DMS 273 treated with DMSO at 0.1 percent for 48 hours (cell line): ENCODE data around the gene CCDC74B.
A peak's percentile ranks its signal among the peaks of the same experiment; 100 is the strongest.
"Not testable (repeated sequence)": the region's sequence is repeated elsewhere in the genome, so short reads cannot be mapped to it uniquely, and the experiment has no call there.

Source experiments
- DNase-seq: peaks from one replicate; lab custom pipeline; 2025; lab: John Stamatoyannopoulos, UW

Gene CCDC74B

DNA sequence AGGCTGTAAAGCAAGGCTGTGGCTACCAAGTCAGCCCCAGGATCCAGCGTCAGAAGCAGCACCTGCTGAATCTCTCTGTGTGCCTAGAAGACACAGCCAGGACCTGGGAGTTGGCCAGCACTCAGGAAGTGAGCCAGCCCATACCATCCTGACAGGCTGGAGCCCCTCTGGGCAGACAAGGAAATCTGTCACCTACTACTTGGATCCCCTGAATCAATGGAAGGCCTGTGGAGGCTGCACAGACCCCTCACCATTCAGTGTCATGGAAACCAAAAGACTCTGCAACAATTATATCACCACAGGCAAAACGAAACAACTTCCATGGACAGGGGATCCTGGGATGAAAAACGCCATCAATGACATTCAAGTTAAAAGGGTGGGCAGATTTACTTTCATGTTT, 21.7 kb upstream of the CCDC74B start:
- not testable (repeated sequence) for DNase-seq

DNA sequence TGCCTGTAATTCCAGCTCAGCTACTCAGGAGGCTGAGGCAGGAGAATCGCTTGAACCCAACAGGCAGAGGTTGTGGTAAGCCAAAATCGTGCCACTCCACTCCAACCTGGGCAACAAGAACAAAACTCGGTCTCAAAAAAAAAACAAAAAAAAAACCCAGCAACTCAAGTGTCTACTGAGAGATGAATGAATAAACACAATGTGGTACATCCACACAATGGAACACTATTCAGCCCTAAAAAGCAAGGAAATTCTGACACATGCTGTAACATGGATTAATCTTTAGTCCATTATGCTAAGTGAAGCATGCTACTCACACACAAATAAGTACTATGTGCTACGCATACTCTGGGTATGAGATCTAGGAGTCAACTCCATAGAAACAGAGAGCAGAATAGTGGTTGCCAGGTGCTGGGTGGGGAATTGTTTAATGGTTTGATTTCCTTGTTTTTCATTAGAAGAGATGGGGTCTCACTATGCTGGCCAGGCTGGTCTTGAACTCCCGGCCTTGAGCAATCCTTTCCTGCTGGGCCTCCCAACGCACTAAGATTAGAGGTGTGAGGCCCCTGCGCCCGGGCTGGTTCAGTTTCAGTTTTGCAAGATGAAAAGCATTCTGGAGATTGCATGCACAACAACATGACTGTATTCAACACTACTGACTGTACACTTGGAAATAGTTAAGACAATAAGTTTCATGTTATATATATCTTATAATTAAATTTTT, 20.5 kb upstream of the CCDC74B start:
- DNase-seq: no peak

DNA sequence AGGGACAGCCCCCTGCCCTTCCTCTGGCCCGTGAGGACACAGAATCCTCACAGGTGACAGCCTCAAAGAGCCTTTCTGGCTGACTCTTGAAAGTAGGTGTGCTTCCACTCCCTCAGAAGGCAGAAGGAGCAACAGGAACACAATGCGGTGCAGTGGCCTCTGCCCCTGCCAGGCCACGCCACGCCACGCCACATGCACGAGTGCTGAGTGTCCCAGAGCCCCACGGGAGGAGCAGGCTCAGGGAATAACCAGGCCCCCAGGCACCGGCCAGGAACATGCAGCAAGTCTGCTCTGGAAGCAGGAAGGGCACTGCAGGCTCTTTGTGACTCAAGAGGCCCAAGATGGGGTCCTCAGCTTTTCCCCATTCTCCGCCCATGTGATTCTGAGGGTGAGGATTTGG, 18.1 kb upstream of the CCDC74B start:
- no peak for DNase-seq

DNA sequence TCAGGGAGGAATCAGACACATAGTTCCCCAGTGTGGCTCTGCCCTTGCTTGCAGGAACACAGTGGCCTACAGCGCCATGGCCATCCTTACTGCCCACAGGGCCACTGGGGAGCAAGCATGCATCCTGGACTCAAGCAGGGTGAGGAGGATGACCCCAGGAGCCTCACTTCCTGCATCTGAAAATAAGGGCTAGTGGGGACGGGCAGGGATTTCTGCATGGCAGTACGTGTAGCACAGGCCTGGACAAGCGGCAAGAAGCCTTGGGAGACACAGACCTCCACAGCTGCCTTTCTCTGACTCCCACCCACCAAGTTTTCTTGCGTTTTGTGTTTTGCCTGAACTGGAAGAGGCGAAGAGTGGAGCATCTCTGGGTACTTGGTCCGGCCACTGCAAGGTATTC, 17.6 kb upstream of the CCDC74B start:
- not testable (repeated sequence) for DNase-seq

GRCh38 chr2:130160838-130161705, 16.2 kb upstream of the CCDC74B start:
- DNase-seq: not testable (repeated sequence)

DNA sequence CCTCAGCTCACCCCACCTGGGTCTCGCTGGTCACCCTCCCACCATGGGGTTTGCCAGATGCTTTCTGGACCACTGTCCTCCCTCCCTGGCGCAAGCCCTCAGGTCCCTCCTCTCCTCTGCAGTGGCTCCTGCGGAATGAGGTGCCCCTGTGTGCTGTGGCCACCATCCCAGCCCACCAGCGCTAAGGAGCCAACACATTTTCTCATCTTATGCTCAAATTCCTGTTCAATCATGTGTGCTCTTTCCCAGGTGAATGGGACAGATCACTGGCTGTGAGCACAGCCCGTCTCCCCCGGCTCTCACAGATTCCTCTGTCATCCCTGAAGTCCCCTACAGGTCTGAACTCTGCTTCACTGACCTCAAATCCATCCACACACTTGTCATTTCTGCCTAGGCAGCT, 15.2 kb upstream of the CCDC74B start:
- no peak for DNase-seq

DNA sequence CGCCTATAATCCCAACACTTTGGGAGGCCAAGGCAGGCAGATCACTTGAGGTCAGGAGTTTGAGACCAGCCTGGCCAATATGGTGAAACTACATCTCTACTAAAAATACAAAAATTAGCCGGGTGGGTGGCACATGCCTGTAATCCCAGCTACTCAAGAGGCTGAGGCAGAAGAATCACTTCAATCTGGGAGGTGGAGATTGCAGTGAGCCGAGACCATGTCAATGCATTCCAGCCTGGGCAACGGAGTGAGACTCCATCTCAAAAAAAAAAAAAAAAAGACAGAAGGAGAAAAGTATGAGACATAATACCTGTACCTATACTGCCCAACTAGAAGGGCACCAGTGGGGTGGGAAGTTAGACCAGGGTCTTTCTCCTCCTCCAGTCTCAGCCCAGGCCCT, 14.5 kb upstream of the CCDC74B start:
- DNase-seq: not testable (repeated sequence)

- DNase-seq: no peak
Measured at GRCh38 chr2:130158631-130159030, 13.7 kb upstream of the CCDC74B start.

GRCh38 chr2:130157825-130158514, 13.1 kb upstream of the CCDC74B start:
- not testable (repeated sequence) for DNase-seq

DNA sequence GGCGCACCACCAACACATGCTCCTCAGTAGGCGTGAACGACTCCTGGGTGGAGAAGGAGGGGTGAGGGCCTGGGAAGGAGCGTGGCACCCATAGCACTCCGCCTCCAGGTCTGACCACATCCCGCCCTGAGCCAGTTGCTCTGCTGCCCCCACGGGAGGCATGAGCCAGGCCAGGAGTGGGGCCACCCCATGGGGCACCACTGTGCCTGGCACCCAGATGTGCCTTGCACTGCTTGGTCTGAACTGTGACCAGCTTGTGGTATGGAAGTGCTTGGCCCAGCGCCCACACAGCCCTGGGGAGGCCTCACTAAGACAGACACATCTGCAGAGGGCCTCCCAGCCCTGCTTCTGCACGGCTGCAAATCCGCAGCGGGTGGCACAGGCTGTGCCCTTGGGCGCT, 12.4 kb upstream of the CCDC74B start:
- not testable (repeated sequence) for DNase-seq

DNA sequence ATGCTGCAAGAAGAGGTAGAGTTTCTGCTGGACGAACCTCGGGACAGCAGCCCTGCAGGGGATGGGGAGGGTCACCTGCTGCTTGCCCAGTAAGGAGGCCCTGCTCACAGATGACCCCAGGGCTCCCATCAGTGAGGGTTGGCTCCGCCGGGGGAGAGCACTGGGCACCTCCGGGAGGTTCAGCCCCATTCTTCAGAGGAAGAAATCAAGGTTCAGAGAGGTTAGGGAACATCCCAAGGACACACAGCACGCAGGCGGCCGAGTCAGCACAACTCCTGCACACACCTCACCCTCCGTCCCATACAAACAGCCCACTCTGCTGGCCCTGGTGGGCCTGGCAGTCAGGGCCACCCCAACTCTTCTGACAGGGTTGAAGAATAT, 11.7 kb upstream of the CCDC74B start:
- no peak for DNase-seq

GRCh38 chr2:130155956-130156623, 11.2 kb upstream of the CCDC74B start:
- DNase-seq: peak; percentile 34

DNA sequence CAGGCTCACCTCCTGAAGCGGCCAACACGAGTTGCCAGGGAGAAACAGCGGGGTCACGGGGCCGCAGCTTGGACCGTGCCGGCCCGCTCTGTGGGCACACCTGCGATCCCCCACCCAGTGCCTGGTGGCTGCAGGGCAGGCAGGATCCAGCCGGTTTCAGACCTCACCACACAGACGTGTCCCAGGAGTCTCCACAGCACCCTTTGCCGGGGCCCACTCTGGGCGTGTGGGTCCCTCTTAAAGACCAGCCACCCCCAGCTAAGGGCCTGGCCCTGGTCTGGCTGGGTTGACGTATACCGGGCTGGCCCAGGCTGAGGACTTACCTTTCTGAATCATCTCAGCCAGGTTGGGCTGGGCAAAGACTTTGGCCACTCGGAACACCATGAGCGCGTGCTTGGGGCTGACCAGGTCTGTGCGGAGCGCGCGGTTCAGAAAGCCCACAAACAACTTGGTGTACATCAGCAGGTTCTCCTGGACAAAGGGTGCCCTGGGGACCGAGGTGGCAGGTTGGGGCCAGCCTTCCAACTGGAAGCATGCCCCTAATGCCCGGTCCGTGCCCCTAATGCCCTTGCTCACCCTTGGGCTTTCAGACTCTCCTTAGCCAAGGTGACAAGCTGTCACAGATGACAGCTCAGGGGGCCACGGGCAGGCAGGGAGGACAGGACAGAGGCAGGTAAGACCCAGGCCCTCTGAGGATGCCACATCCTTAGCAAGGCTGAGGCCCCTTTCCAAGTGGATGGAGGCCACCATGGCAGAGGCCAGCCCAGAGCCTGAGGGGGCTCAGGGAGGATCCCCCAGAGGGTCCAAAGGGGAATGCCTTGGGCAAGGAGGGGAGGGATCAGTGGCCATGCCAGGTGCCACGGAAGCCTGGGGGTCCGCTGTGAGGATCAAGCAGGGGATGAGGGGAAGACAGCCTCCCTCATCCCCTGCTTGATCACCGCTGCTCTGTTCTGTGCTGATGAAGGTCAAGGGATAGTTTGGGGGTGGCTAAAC, 10.2 kb upstream of the CCDC74B start:
- DNase-seq: no peak

DNA sequence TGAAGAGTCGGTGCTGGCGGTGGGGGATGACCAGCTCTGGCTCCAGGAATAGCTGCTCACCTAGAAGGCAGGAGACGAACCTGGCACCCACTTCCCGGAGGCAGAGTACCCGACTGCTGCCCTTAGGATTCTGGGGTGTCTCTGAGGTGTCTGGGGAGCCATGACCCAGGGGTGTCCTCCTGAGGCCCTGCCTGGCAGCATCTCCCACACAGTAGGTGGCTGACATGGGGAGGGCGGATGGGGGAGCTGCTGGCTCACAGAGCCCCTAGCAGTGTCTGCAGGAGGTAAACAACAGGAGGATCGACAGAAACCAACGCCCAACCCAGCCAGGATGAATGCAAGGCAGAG, 9.5 kb upstream of the CCDC74B start:
- DNase-seq: not testable (repeated sequence)

DNA sequence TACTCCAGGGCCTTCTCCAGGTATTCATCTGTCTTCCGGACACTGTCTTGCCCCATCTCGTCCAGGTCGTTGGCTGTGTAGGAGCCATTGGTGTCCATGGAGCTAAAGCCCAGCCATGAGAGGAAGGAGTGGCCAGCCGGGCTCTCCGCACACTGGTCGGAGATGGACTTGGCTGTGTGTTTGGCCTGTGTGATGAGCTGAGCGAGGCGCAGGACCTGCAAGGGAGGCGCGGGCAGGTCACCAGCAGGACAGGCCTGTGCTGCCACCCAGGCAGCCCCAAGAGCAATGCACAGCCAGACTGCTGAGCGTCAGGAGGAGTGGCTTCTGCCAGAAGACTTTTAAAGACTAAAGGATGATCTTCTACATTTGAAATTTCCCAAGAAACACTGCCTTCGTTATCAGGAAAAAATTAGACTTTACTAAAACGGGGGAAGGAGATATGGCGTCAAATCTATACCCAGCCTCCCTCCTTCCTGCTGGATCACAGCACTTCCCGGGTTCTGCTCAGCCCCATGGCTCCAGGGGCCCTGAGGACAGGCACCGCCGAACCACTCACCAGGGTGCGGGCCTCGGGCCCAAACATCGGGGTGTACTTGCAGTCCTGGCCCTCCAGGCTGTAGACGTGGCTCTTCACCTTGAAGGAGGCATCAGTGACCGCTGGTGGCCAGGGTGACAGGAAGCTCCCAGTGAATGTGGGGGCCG, 9.0 kb upstream of the CCDC74B start:
- not testable (repeated sequence) for DNase-seq

DNA sequence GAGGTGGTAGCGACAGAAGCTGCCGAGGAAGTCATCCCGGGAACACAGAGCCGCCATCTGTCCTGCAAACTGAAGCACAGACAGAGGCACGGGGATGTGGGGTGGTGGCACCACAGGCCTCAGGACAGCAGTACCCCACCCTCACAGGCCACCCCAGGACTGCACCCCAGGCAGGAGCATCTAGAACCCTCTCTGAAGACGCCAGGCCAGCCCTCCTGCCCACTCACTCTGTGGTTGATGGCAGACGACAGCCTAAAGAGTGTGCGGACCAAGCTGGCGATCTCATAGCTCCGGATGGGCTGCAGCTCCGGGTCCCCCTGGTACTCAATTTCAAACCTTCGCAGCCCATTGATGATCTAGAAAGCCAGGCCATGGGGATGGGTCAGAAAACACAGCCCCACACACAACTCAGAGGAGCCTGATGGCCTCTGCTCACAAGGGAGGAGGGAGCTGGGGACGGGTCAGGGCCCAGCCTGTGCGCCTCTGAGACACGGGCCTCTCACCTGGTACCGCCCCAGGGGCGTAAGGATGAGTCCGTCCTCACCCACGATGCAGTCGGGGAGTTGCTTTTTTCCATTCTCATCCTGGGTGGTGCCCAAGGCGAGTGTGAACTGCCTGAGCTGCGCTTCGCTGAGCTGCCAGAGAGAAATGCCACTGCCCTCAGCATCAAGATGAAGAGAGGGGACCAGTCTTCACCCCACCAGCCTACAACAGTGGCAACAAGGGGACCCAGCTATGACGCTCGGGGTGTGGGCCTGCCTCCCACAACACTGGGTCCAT, 8.1 kb upstream of the CCDC74B start:
- no peak for DNase-seq

DNA sequence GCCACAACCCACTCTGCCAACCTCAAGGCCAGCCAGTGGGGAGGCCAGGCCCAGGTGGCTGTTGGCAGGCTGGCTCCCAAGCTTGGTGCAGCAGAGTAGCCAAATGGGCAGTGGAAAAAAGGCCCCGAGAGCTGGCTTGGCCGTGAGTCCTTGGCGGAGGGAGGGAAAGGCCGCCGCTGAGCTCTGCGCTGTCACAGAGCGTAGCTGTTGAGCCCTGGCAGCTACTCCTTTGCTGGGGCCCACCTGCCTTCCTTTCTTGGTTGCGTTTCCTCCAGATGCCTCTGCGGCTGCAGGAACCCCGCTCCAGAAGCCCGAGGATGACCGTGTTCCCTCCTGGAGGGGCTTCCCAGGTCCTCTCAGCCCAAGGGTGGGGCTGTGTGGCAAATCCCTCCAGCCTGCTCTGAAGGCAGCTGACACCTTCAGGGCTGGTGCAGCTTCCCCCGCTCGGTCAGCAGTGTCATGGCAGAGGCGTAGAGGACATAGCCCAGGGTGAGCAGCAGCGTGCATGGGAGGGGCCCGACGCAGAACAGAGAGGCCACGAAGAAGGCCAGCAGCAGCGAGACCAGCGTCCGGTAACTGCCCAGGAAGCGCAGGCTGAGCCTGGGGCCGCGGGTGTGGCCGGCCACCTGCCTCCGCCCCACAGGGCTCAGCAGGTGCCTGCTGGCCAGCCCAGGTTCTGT, 7.4 kb upstream of the CCDC74B start:
- DNase-seq: not testable (repeated sequence)

DNA sequence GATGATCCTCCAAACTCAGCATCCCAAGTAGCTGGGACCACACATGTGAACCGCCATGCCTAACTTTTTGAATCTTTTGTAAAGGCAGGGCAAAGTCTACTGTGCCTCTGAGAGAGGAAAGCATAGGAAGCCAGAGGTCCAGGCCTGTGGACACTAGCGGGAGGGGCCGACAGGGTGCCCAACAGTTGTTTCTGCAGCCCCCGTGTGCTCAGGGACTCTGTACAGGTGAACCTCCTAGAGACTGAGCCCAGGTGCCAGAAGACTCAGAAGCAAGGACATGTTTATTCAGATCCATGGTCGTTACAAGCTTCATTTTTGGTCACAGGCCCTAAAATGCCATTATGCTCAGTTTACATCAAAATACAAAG, 6.2 kb upstream of the CCDC74B start:
- DNase-seq: not testable (repeated sequence)
